IMR-90 (cell line): ENCODE data around the gene IGFBP3.

Experiments used
- FOS ChIP-seq: fragments of 150-350 bp; IDR thresholded peaks from 2 replicates; pipeline ENCODE4 v1.6.1; 2016; ENCODE audit warnings: low read depth, low read length
- MAFK ChIP-seq: IDR thresholded peaks from 2 replicates; pipeline ENCODE4 v1.6.1; 2012; ENCODE audit warnings: low read depth, low read length, improper control_type of control experiment
- MAZ ChIP-seq: IDR thresholded peaks from 2 replicates; pipeline ENCODE4 v1.6.1; 2012; ENCODE audit warnings: low read depth, mild to moderate bottlenecking, low read length, improper control_type of control experiment, moderate library complexity, borderline replicate concordance
- POLR2A ChIP-seq: IDR thresholded peaks from 2 replicates; pipeline ENCODE4 v1.6.1; 2012; ENCODE audit warnings: mild to moderate bottlenecking, low read depth, low read length
- RAD21 ChIP-seq: IDR thresholded peaks from 2 replicates; pipeline ENCODE4 v1.6.1; 2012; ENCODE audit warnings: low read length, improper control_type of control experiment
- RFX5 ChIP-seq: IDR thresholded peaks from 2 replicates; pipeline ENCODE4 v1.8.0; 2012; ENCODE audit warnings: low read depth, mild to moderate bottlenecking, low read length, moderate library complexity
- SMC3 ChIP-seq: fragments of 150-350 bp; IDR thresholded peaks from 2 replicates; pipeline ENCODE4 v1.6.1; 2016; ENCODE audit warnings: low read depth, mild to moderate bottlenecking, antibody characterized with exemption, low read length, moderate library complexity
- TF ChIP-seq, protein P1 (sequence below): conservative IDR thresholded peaks from 2 replicates; pipeline ENCODE4 v1.5.1; 2012; ENCODE audit warnings: mild to moderate bottlenecking, low read depth, low read length, improper control_type of control experiment

DNA sequence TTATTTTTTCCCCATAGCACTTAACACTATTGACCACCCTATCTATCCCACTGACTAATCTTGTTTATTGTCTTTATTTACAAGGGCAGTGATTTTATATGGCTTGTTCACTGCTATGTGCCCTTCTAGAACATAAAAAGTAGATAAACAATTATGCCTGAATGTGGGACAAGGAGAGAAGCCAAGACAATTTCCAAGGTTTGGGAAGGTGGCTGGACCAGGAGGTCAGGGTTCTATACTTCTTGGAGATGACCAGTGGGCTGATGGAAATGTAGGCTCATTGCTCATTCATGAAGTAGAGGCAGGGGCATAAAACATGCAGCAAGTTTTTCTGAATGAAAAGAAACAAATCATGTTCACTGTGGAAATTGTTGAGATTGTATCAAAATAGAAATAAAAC, 11.5 kb downstream of the IGFBP3 start:
- TF ChIP-seq FOS (no peak), POLR2A (no peak), RAD21 (no peak), MAZ (no peak), SMC3 (no peak), MAFK (no peak), RFX5 (no peak)
- TF ChIP-seq, protein P1, sequence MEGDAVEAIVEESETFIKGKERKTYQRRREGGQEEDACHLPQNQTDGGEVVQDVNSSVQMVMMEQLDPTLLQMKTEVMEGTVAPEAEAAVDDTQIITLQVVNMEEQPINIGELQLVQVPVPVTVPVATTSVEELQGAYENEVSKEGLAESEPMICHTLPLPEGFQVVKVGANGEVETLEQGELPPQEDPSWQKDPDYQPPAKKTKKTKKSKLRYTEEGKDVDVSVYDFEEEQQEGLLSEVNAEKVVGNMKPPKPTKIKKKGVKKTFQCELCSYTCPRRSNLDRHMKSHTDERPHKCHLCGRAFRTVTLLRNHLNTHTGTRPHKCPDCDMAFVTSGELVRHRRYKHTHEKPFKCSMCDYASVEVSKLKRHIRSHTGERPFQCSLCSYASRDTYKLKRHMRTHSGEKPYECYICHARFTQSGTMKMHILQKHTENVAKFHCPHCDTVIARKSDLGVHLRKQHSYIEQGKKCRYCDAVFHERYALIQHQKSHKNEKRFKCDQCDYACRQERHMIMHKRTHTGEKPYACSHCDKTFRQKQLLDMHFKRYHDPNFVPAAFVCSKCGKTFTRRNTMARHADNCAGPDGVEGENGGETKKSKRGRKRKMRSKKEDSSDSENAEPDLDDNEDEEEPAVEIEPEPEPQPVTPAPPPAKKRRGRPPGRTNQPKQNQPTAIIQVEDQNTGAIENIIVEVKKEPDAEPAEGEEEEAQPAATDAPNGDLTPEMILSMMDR, result no peak
